Transverse colon (tissue), 3 donors: ENCODE results near the gene CYYR1.

ENCODE experiments used
- EP300 ChIP-seq: sonication (generic); formaldehyde crosslinking; IDR thresholded peaks from one replicate; pipeline ENCODE4 v1.6.1; 2017; ENCODE audit warnings: antibody characterized with exemption, low read depth
- POLR2A ChIP-seq: fragments of 450-650 bp; IDR thresholded peaks from one replicate; pipeline ENCODE4 v1.6.1; 2016; ENCODE audit warnings: antibody characterized with exemption, mild to moderate bottlenecking, moderate library complexity
- TF ChIP-seq, protein P1 (sequence below), 5 experiments: fragments of 200-600 bp in 3 of 5; fragments of 450-650 bp in 2 of 5; sonication (generic) in 3 of 5; IDR thresholded peaks; 1 replicate in 2 of 5; 2 replicates in 3 of 5; pipeline ENCODE4 v1.5.1; 2016 to 2017; ENCODE audit warnings: antibody characterized with exemption in 5 of 5, inconsistent platforms in 3 of 5, mild to moderate bottlenecking in 2 of 5, moderate library complexity in 1 of 5

DNA sequence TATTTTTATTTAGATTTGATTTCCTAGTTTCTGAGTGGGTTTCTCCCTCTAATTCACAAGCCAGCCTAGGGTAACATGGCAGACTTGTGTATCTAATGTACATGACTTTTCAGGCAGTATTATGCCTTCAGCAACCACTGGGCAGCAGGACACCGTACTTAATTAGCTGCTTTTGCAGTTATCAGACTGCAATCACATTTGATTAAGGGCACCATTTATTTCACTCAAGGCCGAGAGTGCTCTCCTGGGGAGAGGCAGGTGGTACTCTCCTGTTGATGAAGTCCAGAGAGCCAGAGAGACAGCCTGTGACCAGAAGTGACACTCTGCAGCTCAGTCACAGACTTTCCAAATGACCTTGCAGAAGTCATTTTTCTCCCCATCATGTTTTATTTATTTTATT lies 18.7 kb downstream of the CYYR1 start:
- TF ChIP-seq POLR2A (no peak), EP300 (no peak)
- TF ChIP-seq, protein P1, sequence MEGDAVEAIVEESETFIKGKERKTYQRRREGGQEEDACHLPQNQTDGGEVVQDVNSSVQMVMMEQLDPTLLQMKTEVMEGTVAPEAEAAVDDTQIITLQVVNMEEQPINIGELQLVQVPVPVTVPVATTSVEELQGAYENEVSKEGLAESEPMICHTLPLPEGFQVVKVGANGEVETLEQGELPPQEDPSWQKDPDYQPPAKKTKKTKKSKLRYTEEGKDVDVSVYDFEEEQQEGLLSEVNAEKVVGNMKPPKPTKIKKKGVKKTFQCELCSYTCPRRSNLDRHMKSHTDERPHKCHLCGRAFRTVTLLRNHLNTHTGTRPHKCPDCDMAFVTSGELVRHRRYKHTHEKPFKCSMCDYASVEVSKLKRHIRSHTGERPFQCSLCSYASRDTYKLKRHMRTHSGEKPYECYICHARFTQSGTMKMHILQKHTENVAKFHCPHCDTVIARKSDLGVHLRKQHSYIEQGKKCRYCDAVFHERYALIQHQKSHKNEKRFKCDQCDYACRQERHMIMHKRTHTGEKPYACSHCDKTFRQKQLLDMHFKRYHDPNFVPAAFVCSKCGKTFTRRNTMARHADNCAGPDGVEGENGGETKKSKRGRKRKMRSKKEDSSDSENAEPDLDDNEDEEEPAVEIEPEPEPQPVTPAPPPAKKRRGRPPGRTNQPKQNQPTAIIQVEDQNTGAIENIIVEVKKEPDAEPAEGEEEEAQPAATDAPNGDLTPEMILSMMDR (IDR thresholded peaks at IDR 0.05), result no peak
